ENCODE results near the gene GPR179.

The GPR179 gene

GRCh38 chr17:38324141-38324697, 19.5 kb downstream of the GPR179 start (continued):
- TF ChIP-seq, protein P1, sequence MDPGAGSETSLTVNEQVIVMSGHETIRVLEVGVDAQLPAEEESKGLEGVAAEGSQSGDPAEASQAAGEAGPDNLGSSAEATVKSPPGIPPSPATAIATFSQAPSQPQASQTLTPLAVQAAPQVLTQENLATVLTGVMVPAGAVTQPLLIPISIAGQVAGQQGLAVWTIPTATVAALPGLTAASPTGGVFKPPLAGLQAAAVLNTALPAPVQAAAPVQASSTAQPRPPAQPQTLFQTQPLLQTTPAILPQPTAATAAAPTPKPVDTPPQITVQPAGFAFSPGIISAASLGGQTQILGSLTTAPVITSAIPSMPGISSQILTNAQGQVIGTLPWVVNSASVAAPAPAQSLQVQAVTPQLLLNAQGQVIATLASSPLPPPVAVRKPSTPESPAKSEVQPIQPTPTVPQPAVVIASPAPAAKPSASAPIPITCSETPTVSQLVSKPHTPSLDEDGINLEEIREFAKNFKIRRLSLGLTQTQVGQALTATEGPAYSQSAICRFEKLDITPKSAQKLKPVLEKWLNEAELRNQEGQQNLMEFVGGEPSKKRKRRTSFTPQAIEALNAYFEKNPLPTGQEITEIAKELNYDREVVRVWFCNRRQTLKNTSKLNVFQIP (CRISPR knock-in tag; IDR thresholded peaks at IDR 0.05; ENCODE audit: borderline replicate concordance, low read depth): no peak
- no peak for TF ChIP-seq ZNF565 (CRISPR knock-in tag; conservative IDR thresholded peaks at IDR 0.05; ENCODE audit: low read depth)
- TF ChIP-seq OSR1 (CRISPR knock-in tag; IDR thresholded peaks at IDR 0.05): no peak

DNA sequence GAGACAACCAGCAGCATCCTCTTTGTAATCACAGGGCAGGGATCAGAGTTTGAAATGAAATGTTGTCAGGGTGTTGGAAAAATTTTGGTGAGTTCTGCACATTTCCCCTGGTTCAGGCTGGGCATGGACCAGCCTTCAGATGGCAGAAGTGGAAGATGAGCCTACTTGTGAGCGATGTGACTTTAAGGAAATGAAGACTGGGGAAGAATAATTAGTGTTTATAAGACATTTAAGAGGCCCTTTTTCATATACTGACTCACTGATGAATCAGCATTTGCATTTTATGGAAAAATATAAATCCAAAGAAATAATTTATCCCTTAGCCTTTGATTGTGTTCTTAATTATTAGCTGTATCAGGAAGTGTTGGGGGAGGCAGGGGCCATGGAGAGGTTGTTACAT, 20.9 kb downstream of the GPR179 start:
- no peak for ATAC-seq
- TF ChIP-seq BACH2 (CRISPR knock-in tag; IDR thresholded peaks at IDR 0.05; ENCODE audit: borderline replicate concordance): no peak
- no peak for TF ChIP-seq ARNTL (CRISPR knock-in tag; IDR thresholded peaks at IDR 0.05; ENCODE audit: borderline replicate concordance, low read depth)
- TF ChIP-seq ZNF70 (CRISPR knock-in tag; IDR thresholded peaks at IDR 0.05): no peak
- TF ChIP-seq ISL1 (CRISPR knock-in tag; IDR thresholded peaks at IDR 0.05): no peak

- TF ChIP-seq SNAI2 (CRISPR knock-in tag; IDR thresholded peaks at IDR 0.05): no peak
- TF ChIP-seq ZC3H10 (CRISPR knock-in tag; IDR thresholded peaks at IDR 0.05): no peak
- TF ChIP-seq TOX (CRISPR knock-in tag; IDR thresholded peaks at IDR 0.05; ENCODE audit: borderline replicate concordance): no peak
- no peak for TF ChIP-seq ARNTL (CRISPR knock-in tag; IDR thresholded peaks at IDR 0.05; ENCODE audit: borderline replicate concordance, low read depth)
- TF ChIP-seq ZFP3 (CRISPR knock-in tag; IDR thresholded peaks at IDR 0.05): no peak
- no peak for TF ChIP-seq ZNF565 (CRISPR knock-in tag; conservative IDR thresholded peaks at IDR 0.05; ENCODE audit: low read depth)
- TF ChIP-seq CSDC2 (CRISPR knock-in tag; IDR thresholded peaks at IDR 0.05): no peak
- TF ChIP-seq, protein P2, sequence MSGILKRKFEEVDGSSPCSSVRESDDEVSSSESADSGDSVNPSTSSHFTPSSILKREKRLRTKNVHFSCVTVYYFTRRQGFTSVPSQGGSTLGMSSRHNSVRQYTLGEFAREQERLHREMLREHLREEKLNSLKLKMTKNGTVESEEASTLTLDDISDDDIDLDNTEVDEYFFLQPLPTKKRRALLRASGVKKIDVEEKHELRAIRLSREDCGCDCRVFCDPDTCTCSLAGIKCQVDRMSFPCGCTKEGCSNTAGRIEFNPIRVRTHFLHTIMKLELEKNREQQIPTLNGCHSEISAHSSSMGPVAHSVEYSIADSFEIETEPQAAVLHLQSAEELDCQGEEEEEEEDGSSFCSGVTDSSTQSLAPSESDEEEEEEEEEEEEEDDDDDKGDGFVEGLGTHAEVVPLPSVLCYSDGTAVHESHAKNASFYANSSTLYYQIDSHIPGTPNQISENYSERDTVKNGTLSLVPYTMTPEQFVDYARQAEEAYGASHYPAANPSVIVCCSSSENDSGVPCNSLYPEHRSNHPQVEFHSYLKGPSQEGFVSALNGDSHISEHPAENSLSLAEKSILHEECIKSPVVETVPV (CRISPR knock-in tag; IDR thresholded peaks at IDR 0.05): no peak
- no peak for TF ChIP-seq PPARA (CRISPR knock-in tag; IDR thresholded peaks at IDR 0.05; ENCODE audit: borderline replicate concordance)
- TF ChIP-seq, protein P1 (CRISPR knock-in tag; IDR thresholded peaks at IDR 0.05; ENCODE audit: borderline replicate concordance, low read depth): no peak
- TF ChIP-seq ZFP30 (CRISPR knock-in tag; IDR thresholded peaks at IDR 0.05): no peak
- TF ChIP-seq GLIS3 (CRISPR knock-in tag; IDR thresholded peaks at IDR 0.05): no peak
- TF ChIP-seq, protein P3, sequence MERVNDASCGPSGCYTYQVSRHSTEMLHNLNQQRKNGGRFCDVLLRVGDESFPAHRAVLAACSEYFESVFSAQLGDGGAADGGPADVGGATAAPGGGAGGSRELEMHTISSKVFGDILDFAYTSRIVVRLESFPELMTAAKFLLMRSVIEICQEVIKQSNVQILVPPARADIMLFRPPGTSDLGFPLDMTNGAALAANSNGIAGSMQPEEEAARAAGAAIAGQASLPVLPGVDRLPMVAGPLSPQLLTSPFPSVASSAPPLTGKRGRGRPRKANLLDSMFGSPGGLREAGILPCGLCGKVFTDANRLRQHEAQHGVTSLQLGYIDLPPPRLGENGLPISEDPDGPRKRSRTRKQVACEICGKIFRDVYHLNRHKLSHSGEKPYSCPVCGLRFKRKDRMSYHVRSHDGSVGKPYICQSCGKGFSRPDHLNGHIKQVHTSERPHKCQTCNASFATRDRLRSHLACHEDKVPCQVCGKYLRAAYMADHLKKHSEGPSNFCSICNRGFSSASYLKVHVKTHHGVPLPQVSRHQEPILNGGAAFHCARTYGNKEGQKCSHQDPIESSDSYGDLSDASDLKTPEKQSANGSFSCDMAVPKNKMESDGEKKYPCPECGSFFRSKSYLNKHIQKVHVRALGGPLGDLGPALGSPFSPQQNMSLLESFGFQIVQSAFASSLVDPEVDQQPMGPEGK (CRISPR knock-in tag; IDR thresholded peaks at IDR 0.05; ENCODE audit: borderline replicate concordance): no peak
- TF ChIP-seq TSHZ2 (CRISPR knock-in tag; IDR thresholded peaks at IDR 0.05): no peak
- no peak for TF ChIP-seq OSR1 (CRISPR knock-in tag; IDR thresholded peaks at IDR 0.05)
- TF ChIP-seq RARB (CRISPR knock-in tag; IDR thresholded peaks at IDR 0.05): no peak
- no peak for TF ChIP-seq ZNF70 (CRISPR knock-in tag; IDR thresholded peaks at IDR 0.05)
- no peak for TF ChIP-seq BACH2 (CRISPR knock-in tag; IDR thresholded peaks at IDR 0.05; ENCODE audit: borderline replicate concordance)
- ATAC-seq: peak; percentile 90
Observed at GRCh38 chr17:38322156-38322779, 21.5 kb downstream of the GPR179 start.

Data from SK-N-SH treated with all-trans-retinoic acid at 6 μM for 48 hours (cell line).